GM12892 (cell line): Measurements from ENCODE around the gene HHAT.

ENCODE experiments used
- POLR2A ChIP-seq: IDR thresholded peaks from 2 replicates; pipeline ENCODE4 v1.6.1; 2011; ENCODE audit warnings: low read depth, low read length, control low read depth
- POLR2AphosphoS5 ChIP-seq: IDR thresholded peaks from 2 replicates; pipeline ENCODE4 v1.6.1; 2011; ENCODE audit warnings: low read depth, low read length, control low read depth
- TAF1 ChIP-seq: IDR thresholded peaks from 2 replicates; pipeline ENCODE4 v1.6.1; 2011; ENCODE audit warnings: low read depth, mild to moderate bottlenecking, control low read depth, low read length, borderline replicate concordance

DNA sequence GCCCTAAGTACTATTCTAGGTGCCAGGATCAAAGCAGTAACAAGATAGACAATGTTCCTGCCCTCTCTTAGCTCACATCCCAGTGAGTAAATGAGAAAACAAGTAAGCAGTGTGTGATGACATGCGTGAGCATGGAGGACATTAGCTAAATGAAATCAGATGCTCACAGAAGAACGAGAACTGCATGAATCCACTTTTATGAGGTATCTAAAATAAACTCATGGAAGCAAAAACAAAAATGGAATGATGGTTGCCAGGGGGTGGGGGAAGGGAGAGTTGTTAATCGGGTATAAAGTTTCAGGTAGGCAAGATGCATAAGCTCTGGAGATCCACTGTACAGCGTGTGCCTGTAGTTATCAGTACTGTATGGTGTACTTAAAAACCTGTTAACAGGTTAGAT lies 195.1 kb downstream of the HHAT start:
- TF ChIP-seq POLR2A (no peak), TAF1 (no peak), POLR2AphosphoS5 (no peak)
